NCI-H1930 (cell line): Measurements from ENCODE around the gene RHOXF2.
A peak's percentile ranks its signal among the peaks of the same experiment; 100 is the strongest.

Experiments used
- DNase-seq, 2 experiments: peaks; one replicate each; lab custom pipeline; 2025; lab: John Stamatoyannopoulos, UW

Gene RHOXF2

GRCh38 chrX:120200851-120201250, 42.4 kb downstream of the RHOXF2 start:
- no peak for DNase-seq

GRCh38 chrX:120205816-120206753, 47.7 kb downstream of the RHOXF2 start:
- no peak for DNase-seq

DNA sequence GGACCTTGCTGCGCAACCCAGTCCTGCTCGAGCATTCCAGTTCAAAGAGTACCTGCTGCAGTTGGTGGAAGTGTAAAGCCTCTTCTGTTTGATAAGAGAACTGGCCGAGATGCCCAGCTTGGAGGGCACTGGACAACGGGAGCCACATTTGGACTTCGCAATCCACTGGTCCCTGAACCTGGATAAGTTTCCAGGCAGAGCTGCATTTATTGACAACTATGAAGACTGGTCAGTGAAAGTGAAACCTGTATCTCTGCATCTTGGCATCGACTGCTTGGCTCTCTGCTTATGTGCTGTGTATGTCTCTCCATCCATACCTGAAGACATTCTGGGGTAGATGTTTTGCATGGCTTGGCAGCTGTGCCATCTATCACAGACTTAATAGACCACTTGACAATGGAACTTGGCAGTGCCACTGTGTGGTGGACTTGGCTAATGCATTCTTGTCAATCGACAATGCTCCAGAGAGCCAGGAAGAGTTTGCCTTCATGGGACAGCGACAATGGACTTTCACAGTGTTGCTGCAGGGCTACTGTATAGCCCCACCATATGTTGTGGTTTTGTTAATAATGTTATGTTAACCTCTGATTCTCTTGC, 48.7 kb downstream of the RHOXF2 start:
- DNase-seq, result no peak

- peak; percentile 9 to 29 for DNase-seq
Measured at GRCh38 chrX:120213438-120214265, 55.2 kb downstream of the RHOXF2 start.
